HS-5 (cell line): Measurements from ENCODE around the gene ONECUT2.
"Not testable (repeated sequence)": the region's sequence is repeated elsewhere in the genome, so short reads cannot be mapped to it uniquely, and the experiment has no call there.

Experiments
- DNase-seq: peaks from one replicate; pipeline ENCODE4 v3.0.0-alpha.2; 2012; ENCODE audit warnings: low read depth

ONECUT2 gene

DNA sequence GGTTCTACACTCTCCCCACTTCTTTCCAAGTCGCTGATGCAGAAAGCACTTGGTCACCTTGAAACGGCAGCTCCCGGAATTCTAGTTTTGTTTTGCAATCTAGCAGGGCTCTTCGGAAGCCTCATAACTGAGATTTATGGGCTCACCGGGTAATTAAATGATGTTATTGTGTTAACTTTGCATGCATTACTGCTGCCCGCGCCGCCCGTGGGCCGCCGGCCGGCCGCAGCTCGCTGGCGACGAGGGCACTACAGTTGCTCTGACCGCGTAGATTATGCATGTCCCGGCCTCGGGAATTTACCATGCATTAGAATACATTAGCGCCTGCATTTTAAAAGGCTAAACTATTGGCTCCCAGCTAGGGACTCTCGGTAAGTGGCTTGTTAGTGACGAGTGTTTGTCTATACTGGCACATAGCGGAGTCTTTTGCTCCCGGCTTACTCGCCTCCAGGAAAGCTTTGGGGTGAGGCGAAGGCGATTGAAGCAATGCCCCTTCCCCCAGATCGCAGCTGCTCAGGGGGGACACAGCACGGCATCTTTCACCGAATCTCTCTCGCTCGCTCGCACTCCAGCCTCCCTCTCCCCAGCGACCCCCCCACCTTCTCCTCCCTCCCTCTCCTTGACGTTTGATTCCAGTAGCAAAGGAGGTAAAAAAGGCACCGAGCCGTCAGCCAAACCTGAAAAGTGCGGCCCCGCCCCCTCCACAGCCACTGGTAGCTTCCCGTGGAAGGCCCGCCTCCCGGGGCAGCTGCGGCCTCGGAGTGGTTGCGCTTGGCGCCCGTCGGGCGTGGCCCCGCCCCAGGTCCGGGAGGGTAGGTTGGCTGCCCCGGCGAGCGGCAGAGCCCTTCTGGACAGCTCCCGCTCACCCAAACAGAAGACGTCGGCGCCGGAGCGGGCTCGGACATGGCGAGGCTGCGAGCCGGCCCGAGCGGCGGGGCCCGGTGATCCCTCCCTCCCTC is at the start of gene ONECUT2:
TSS of gene ONECUT2 (plus strand) at position 839 of the 959 bp plus-strand sequence. CDS start 343 bp downstream, outside the sequence.
- no peak for DNase-seq

DNA sequence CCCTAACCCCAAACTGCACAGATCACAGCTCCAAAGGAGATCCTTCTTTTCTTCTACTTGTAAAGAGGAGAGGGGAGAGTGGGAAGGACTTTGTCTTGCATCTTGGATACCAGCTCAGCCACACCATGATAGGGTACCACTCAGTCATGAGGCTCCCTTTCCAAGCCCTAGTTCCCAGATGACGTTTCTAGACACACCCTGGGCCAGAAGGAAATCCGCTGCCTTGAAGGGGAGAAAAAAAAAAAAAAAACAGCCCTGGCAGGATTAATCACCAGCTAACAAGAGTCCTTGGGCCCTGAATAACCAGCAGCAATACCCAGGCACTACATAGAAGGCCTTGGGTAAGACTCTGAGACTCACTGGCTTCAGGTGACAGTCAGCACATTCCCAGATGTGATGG is 45.9 kb upstream of the ONECUT2 start:
- DNase-seq: no peak

DNA sequence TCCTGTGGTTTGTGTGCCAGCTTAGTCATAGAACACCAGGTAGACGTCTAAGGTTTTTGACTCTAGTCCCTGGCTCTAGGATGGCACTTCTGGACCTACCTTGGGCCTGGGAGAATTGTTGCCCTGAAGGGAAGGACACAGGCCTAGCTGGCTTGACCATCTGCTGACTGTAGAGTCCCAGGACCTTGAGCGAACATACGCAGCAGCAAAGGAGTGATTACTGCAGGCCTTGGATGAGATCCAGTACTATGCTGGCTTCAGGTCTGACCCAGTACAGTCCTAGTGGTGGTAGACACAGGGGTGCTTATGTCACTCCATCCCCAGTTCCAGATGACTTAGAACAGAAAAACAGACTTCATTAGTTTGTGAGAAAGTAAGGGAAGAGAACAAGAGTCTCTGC is 45.1 kb upstream of the ONECUT2 start:
- no peak for DNase-seq

DNA sequence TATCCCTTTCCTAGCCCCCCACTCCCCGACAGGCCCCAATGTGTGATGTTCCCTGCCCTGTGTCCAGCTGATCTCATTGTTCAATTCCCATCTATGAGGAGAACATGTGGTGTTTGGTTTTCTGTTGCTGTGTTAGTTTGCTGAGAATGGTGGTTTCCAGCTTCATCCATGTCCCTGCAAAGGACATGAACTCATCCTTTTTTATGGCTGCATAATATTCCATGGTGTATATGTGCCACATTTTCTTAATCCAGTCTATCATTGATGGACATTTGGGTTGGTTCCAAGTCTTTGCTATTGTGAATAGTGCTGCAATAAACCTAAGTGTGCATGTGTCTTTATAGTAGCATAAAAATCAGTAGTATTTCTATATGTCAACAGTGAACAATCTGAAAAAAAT is 40.4 kb upstream of the ONECUT2 start:
- not testable (repeated sequence) for DNase-seq

DNA sequence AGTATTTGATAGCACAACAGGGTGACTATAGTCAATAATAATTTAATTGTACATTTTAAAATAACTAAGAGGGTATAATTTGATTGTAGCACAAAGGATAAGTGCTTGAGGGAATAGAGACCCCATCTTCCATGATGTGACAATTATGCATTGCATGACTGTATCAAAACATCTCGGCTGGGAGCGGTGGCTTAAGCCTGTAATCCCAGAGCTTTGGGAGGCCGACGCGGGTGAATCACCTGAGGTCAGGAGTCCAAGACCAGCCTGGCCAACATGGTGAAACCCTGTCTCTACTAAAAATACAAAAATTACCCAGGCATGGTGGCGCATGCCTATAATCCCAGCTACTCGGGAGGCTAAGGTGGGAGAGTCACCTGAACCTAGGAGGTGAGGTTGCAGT is 38.3 kb upstream of the ONECUT2 start:
- DNase-seq: not testable (repeated sequence)

DNA sequence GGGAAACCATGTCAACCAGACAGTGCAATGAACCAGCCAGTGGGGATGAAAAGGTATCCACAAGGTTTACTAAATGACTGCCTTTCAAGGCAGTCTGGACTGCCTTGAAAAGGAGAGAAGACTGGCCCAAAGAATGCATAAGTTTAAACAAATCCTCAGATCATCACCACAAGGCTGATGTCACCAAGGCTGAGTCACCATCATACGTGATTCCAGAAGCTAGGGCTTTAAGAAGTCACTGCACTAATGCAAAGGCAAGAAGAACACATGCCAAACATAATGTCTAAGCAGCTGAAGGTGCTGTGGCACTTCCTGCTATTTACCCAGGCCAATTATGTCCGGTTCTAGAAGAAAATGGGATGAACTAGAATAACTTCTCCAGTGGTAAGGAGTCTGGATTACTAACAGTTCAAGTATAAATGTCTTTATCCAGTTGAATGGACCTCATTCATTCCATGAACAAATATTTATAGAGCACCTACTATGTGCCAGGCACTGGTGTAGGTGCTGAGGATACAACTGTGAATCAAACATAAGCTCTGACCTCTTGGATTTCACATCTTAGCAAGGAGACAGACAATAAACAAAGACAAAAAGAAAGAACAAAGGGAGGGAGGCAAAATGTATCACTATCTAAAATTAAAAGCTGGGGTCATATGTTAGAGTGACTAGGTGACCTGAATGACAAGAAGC is 37.6 kb upstream of the ONECUT2 start:
- DNase-seq: peak; percentile 25

DNA sequence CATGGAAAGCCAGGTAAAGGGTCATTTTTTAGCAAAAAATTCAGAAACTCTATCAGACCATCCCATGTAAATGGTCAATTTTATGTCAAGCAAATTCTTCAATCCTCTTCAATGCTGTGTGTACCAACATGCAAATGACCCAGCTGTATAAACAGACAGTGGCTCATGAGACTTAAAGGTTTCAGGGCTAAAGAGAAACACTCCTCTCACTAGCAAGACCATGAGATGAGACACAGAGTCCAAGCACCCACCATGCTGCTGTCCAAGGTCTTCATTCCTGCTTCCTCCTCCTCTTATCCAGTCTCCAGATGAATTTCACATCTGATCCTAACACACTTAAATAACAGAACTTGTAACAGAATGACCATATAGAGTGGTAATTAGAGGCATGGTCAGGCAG is 30.8 kb upstream of the ONECUT2 start:
- DNase-seq: no peak

DNA sequence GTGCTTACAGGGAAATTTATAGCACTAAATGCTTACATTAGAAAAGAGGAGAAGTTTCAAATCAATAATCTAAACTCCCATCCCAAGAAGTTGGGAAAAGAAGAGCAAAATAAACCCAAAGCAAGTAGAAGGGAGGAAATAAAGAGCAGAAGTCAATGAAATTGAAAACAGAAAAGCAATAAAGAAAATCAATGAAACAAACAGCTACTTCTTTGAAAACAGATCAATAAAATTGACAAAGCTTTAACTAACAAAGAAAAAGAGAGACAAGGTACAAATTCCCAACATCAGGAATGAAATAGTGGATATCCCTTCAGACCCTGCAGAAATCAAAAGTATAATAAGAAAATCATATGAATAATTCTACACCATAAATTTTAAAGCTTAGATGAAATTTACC is 25.5 kb upstream of the ONECUT2 start:
- DNase-seq: no peak

DNA sequence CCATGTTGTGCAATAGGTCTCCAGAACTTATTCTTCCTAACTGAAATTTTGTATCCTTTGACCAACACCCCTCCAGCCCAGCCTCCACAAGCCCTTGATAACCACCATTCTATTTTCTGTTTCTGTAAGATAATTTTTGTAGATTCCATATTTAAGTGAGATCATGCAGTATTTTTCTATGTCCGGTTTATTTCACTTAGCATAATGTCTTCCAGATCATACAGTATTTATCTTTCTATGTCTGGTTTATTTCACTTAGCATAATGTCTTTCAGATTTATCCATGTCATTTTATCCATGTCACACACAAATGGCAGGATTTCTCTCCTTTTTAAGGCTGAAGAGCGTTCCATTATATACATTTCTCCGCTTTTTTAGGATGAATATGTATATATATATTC is 24.4 kb upstream of the ONECUT2 start:
- no peak for DNase-seq

DNA sequence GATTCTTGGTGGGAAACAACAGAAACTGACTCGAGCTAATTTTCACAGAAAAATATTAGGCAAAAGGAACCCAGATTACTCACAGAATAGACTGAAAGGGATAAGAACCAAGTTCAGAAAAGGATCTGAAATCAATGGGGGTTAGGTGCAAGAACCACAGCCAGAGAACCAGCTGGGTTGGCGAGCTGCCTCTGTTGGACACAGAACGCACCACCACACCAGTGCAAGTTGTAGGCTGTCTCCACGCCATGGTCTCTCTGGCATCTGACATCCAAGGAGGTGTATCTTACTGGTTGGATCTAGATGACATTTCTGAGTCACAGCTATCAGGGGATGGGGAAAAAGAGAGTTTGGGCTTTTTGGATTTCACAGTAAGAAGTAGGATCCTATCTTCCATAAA is 18.6 kb upstream of the ONECUT2 start:
- no peak for DNase-seq

DNA sequence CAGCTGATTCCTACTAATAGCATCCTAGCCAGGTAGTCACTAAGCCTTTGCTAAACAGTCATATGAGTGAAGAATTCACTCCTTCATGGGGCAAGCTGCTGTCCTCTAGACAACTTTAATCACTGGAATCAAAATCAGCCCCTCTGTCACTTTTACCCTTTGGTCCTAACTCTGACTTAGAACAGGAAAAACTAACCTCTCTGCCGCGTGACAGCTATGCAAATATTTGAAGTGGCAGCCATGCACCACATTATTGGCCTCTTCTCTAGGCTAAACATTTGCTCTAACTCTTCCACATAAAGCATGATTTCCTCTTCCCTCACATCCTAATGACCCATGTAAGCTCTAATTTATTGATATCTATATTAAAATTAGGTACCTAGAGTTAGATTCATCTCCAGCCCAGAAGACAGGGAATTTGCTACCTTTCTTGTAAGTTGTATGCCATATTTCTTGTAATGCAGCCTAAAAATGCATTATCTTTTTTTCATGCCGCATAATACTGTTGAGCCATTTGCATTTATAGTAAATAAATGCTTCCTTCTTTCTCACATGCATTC is 12.8 kb upstream of the ONECUT2 start:
- no peak for DNase-seq

DNA sequence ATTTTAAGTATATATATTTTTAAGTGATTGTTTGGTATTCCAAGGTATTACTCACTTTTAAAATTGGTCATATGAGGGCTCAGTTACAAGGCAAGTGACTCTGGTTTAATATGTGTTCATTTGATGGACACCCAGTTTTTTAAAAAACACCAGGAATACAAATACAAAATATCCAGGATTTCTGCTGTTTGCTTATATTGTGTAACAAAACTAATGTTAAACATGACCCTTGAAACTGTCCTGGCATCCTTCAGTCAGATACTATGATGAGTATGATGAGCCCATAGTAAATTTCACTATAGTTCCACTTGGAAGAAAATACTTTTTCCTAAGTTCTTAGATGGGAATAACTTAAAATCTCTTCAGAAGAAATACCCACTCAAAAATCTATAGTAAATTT is 11.4 kb upstream of the ONECUT2 start:
- DNase-seq: no peak

DNA sequence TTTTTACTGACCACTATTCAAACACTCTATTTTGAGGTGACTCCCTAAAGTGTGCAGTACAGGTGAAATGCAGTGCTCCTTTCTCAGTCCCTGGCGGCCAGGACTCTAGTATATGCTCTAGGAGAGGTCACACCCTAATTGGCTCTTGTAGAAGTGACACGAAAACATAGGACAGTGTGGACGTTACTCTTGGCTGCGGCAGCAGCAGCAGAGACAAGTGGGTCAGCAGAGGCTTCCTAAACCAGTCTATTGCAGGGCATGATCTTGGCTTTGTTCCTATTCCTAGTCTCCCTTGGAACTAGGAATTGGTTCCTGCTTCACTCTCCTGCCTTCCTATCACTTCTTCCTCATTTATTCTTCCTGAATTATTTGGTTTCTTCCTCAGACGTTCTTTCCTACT is 10.1 kb upstream of the ONECUT2 start:
- no peak for DNase-seq

DNA sequence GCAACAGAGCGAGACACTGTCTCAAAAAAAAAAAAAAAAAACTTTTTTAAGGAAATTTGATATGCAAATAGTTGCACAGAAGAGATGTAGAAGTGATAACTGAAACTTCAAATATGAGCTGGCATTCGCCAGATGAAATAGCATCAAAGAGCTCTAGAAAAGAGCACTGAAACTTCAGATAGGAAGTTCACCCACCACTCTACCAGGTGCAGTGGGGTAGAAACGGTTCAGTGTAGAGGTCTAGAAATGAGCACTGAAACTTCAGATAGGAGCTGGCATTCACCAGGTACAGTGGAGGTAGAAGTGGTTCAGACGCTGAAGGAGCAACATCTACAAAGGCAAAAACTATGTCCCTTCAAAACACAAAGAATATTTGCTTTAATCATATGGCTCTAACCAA is 9.0 kb upstream of the ONECUT2 start:
- no peak for DNase-seq

DNA sequence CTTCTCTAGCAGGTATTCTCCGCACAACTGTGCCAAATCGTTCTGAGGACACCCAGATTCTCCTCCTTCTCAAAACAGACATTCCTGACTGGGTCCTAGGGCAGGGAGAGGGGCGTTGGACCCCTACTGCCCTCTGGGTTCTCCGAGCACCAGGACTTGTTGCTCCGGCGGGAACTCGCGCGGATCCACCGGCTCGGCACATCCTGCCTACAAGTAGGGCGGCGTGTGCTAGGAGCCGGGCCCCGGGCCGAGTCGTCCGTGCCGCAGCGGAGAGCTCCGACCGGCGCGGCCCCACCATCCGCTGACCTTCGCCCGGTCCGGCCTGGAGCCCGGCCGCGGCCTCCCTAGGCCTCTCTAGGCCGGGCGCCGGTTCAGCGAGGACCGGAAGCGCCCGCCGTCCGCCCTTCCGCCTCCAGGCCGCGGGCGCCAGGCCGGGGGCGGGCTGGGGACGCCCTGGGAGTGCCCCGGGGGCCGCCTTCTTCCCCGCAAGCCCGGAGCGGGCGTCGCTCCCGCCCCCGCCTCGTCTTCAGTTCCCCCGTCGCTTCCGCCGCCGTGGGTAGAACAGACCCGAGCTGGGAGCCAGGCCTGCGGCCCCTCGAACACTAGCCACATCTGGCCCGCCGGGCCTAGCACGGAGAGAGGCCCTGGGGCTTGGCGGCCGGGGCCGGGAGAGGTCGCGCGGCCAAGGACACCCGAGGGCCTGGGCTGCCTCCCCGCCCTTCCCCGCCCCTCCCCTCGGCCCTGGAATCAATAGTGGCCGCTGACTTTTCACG is 7.6 kb upstream of the ONECUT2 start:
- DNase-seq: no peak

DNA sequence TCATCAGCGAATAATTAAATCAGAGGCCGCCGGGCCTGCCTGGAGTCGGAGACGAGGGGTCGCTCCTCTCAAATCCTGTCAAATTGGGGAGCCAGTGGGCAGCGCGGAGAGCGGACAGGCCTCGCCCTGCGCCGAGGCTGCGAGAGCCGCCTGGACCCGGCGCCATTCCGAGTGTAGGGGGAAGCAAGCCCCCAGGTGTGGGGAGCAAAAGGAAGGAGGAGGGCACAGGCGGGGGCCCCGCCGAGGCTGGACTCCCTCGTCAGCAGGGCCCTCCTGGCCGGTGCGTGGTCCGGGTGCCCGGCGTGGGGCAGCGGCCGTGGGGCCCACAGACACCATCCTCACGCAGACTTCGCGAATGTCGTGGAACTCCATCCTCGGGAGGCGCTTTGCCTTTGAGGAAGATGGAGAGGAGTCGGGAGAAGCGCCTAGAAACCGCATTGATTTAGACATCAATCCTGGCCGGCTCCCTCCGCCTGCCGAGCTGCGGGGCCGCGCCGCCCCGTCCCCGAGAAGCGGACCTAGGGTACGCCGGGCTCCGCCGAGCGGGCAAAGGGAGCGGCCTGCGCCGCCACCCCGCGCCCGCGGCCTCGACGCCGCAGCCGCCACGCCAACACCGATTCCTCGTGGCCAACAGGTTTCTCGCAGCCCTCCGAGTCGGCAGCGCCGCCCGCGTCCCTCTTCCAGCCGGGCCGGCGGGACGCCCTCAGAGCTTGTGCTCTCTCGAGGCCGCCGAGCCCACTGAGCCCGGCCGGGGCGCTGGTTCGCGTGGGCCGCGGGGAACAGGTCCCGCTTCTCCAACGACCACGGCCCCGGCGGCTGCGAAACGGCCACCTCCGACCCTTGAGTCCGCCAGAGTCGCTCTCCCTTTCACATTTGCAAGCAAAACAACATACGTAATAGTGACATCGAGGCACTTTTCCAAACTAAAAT is 6.7 kb upstream of the ONECUT2 start:
- no peak for DNase-seq

DNA sequence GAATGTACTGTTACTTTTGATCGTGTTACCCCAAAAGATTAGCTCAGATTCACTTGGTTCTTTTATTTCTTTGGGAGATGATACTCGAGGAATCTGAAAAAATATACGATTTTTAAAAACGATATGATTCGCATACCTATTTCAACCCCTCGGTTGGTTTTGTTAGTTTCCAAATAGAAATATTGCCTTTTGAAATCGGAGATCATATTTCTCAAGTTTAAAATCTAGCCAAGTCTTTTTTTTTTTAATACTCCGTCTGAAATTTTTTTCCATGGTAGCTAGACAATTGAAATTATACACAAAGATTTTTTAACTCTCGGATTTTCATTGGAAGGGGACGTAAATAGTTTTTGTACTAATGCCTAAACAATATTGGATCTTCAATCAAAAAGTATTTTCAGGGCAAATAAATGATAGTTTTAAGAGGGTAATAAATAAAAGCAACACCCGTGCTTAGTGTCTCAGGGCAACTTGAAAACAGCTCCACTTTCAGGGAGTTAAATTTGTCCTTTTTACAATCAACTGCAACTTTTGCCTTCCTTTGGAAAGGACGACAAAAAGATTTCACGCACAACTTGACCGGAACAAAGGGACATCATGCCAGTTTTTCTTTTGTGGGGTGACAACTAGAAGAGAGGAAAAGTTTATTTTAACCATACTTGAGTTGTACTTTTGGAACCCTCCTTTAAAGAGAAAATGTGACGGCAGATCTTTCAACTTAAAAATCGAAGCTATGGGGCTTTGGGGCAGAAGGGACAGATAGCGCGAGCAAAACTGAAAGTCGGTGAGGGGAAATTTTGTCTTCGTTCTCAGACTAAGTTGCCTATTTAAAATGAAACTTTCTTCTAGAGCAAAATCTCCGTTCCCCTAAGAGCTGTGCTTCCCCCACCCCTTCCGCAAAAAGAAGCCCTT is 5.8 kb upstream of the ONECUT2 start:
- no peak for DNase-seq

DNA sequence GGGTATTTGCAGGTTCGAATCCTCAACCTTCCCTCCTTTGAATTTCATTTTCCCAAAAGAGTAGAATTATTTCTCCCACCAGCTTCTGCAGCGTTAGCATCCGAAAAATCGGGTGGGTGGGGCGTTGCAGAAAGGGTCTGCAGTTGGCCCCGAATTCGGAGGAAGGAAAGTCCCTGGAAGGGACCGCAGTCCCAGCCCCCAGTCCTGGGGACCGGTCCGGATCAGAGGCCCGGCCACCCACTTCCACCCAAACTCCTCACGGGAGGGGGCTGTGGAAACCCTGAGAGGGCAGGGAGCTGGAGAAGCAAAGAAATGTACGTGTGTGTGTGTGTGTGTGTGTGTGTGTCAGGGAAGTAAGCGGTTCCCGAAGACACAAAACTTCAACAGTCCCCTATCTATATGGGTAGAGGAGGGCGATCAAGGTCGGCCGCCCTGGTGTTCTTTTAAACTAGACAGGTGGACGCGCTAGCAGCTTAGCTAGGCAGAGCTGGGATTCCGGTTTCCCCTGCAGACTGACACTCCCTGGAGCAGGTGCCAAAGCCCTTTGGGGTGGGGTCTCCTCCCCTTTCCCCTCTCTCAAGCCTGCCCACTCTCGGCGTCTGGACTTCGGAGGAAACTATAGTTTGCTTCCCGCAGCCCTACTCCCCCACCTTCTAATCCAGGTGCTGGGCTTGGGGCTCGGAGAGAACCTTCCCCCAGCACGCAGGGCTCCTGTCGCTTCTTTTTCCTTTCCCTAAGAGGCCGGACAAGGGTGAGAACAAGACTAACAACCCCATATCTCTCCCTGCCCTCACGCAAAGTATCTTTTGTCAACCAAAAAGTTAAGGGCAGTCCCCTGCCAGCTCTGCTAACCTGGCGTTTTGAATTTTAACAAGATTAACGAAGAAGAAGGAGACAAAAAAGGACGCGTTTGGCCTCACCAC is 4.8 kb upstream of the ONECUT2 start:
- DNase-seq: no peak

DNA sequence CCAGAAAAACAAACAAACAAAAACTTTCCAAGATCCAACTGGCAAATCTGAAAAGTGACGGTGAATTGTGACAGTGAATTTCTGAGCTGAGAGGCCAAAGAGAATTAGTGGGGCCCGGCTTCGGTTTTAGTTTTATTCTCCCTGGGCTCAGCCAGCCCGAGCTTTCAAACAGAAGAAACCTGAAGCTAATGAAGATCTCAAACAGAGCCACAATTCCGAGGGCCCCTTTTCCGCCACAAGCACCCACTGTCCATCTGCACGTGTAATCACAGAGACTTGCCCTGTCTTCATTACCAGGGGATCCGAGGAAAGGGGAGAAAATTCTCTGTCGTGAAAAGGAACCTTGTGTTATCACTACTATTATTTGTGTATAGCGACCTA is 4.2 kb upstream of the ONECUT2 start:
- no peak for DNase-seq
